K562 (cell line): ENCODE results near the gene NFRKB. TPM values are rescaled to one million over a fixed set of nuclear protein-coding genes. Genes with fewer than 3 reads are reported as not detected.

ENCODE experiments used
- ARID1B ChIP-seq: fragments of 450-650 bp; IDR thresholded peaks from 2 replicates; pipeline ENCODE4 v1.6.1; 2016; ENCODE audit warnings: antibody characterized with exemption, mild to moderate bottlenecking, inconsistent platforms
- BRCA1 ChIP-seq, 2 experiments: fragments of 450-650 bp in 1 of 2; sonication (generic) in 1 of 2; formaldehyde crosslinking in 1 of 2; IDR thresholded peaks; 2 replicates each; pipeline versions ENCODE4 v1.5.0 to v1.6.1; 2017 to 2020; ENCODE audit warnings: mild to moderate bottlenecking in 1 of 2, missing genetic modification reagents in 1 of 2
- ETV6 ChIP-seq, 3 experiments: fragments of 150-350 bp in 1 of 3; sonication (generic) in 1 of 3; formaldehyde crosslinking in 1 of 3; IDR thresholded peaks; 2 replicates each; pipeline versions ENCODE4 v1.6.1 to v1.8.0; 2014 to 2022; ENCODE audit warnings: borderline replicate concordance in 2 of 3, low read depth in 2 of 3, antibody characterized with exemption in 1 of 3, low read length in 1 of 3, mild to moderate bottlenecking in 1 of 3, missing genetic modification reagents in 1 of 3
- FOSL1 ChIP-seq: fragments of 200-800 bp; sonication (Bioruptor generic); conservative IDR thresholded peaks from 2 replicates; pipeline ENCODE4 v1.6.1; 2016; ENCODE audit warnings: missing genetic modification characterization, missing compliant biosample characterization
- FOXA1 ChIP-seq: fragments of 450-650 bp; IDR thresholded peaks from 2 replicates; pipeline ENCODE4 v1.6.1; 2016; ENCODE audit warnings: mild to moderate bottlenecking, borderline replicate concordance
- GTF2A2 ChIP-seq: IDR thresholded peaks from 2 replicates; pipeline ENCODE4 v1.6.1; 2016; ENCODE audit warnings: mild to moderate bottlenecking, missing genetic modification characterization, missing compliant biosample characterization
- NFYB ChIP-seq: IDR thresholded peaks from 2 replicates; pipeline ENCODE4 v1.6.1; 2011; ENCODE audit warnings: mild to moderate bottlenecking, moderate library complexity; ENCODE audit not compliant: insufficient read length; ENCODE audit errors: extremely low read depth
- OTX1 ChIP-seq: fragments of 450-650 bp; formaldehyde crosslinking; IDR thresholded peaks from 2 replicates; pipeline ENCODE4 v1.4.0; 2022; ENCODE audit warnings: mild to moderate bottlenecking
- PBX2 ChIP-seq, 2 experiments: IDR thresholded peaks in 1 of 2; conservative IDR thresholded peaks in 1 of 2; 2 replicates each; pipeline ENCODE4 v1.6.1; 2016; ENCODE audit warnings: low read depth in 2 of 2, mild to moderate bottlenecking in 1 of 2, missing compliant biosample characterization in 1 of 2, missing genetic modification characterization in 1 of 2, moderate library complexity in 1 of 2
- SAFB2 ChIP-seq: fragments of 200-400 bp; formaldehyde crosslinking; IDR thresholded peaks from 2 replicates; pipeline ENCODE4 v1.6.1; 2018; ENCODE audit warnings: borderline replicate concordance, low read length, low read depth, moderate library complexity; ENCODE audit not compliant: severe bottlenecking
- SRSF9 ChIP-seq: fragments of 200-400 bp; formaldehyde crosslinking; IDR thresholded peaks from 2 replicates; pipeline ENCODE4 v1.6.1; 2017; ENCODE audit warnings: low read depth, low read length, borderline replicate concordance
- TBP ChIP-seq: optimal IDR thresholded peaks from 2 replicates; pipeline ENCODE3; 2011; ENCODE audit warnings: low read depth, low read length, improper control_type of control experiment
- TEAD2 ChIP-seq: fragments of 450-650 bp; IDR thresholded peaks from 2 replicates; pipeline ENCODE4 v1.6.1; 2016; ENCODE audit warnings: missing genetic modification characterization, control low read depth, missing compliant biosample characterization
- TEAD4 ChIP-seq, 2 experiments: sonication (generic) in 1 of 2; formaldehyde crosslinking in 1 of 2; IDR thresholded peaks; 2 replicates each; pipeline versions ENCODE4 v1.6.1 to v1.8.0; 2012 to 2022; ENCODE audit warnings: borderline replicate concordance in 1 of 2, inconsistent platforms in 1 of 2, low read length in 1 of 2, mild to moderate bottlenecking in 1 of 2, missing genetic modification reagents in 1 of 2
- UBTF ChIP-seq, 2 experiments: IDR thresholded peaks; 2 replicates each; pipeline ENCODE4 v1.6.1; 2012; ENCODE audit warnings: improper control_type of control experiment in 2 of 2, low read depth in 2 of 2, low read length in 2 of 2, borderline replicate concordance in 1 of 2
- USF1 ChIP-seq: sonication (generic); formaldehyde crosslinking; IDR thresholded peaks from 2 replicates; pipeline ENCODE4 v1.9.0; 2022; ENCODE audit warnings: mild to moderate bottlenecking, missing genetic modification reagents
- YBX1 ChIP-seq: fragments of 450-650 bp; IDR thresholded peaks from 2 replicates; pipeline ENCODE4 v1.7.1; 2016; ENCODE audit warnings: mild to moderate bottlenecking
- ZC3H11A ChIP-seq: IDR thresholded peaks from 2 replicates; pipeline ENCODE4 v1.6.1; 2012; ENCODE audit warnings: low read depth, low read length, improper control_type of control experiment
- ZNF23 ChIP-seq: fragments of 250-450 bp; sonication (Bioruptor Pico); IDR thresholded peaks from 2 replicates; pipeline ENCODE4 v1.4.0; 2020; ENCODE audit warnings: mild to moderate bottlenecking
- ZNF778 ChIP-seq: fragments of 450-650 bp; formaldehyde crosslinking; IDR thresholded peaks from 2 replicates; pipeline ENCODE4 v1.4.0; 2020; ENCODE audit warnings: mild to moderate bottlenecking, moderate library complexity
- ZSCAN29 ChIP-seq: fragments of 450-650 bp; IDR thresholded peaks from 2 replicates; pipeline ENCODE4 v1.6.1; 2017
- polyA plus RNA-seq, 8 experiments: library from polyadenylated mRNA; depleted of rRNA in 4 of 8; stranded (reverse) in 5 of 8; unstranded in 3 of 8; fragments of >200 nt; fragmentation: Nextera tagmentation in 2 of 8; fragmentation: Illumina TruSeq in 1 of 8; extraction: Ambion mirVana in 2 of 8; extraction: Trizol in 1 of 8; gene quantifications; 2 replicates each; pipeline versions ENCODE4 v1.2.1 to v1.2.3, GENCODE V29; 2011 to 2014; ENCODE audit warnings: inconsistent platforms in 1 of 8, missing spikeins in 1 of 8
- total RNA-seq, 7 experiments: library from RNA; depleted of rRNA in 6 of 7; stranded (reverse); fragments of >200 nt in 6 of 7; fragmentation: Illumina TruSeq in 2 of 7; extraction: Trizol in 2 of 7; gene quantifications; 2 replicates each; pipeline versions ENCODE4 v1.2.1 to v1.2.3, GENCODE V29; 2011 to 2021; ENCODE audit warnings: low replicate concordance in 1 of 7

Gene NFRKB
- total and polyA plus RNA-seq, 9 of the 15 experiments (the other 6 are each of a cell fraction or from before 2014, with no cell fraction given) = 7.1 to 42.6 (median 23.9) TPM

GRCh38 chr11:129930296-129930695 is 34.9 kb upstream of the NFRKB start (continued):
- no peak for TF ChIP-seq YBX1
- TF ChIP-seq NFYB = no peak
- TF ChIP-seq ZSCAN29 = no peak
- TF ChIP-seq ARID1B = peak; percentile 61
- no peak for TF ChIP-seq FOXA1
- no peak for TF ChIP-seq SRSF9
- no peak for TF ChIP-seq ZNF778 (CRISPR knock-in tag)
- no peak for TF ChIP-seq UBTF (IDR thresholded peaks at IDR 0.05; ENCODE audit: borderline replicate concordance in 1 of 2, low read depth in 2 of 2, low read length in 2 of 2)
- TF ChIP-seq TEAD4 (IDR thresholded peaks at IDR 0.05; ENCODE audit: low read length) = peak; percentile 71
- TF ChIP-seq TEAD4 (CRISPR knock-in tag; IDR thresholded peaks at IDR 0.05; ENCODE audit: borderline replicate concordance) = no peak
- no peak for TF ChIP-seq OTX1 (CRISPR knock-in tag)
- TF ChIP-seq PBX2 (CRISPR knock-in tag; IDR thresholded peaks at IDR 0.05; ENCODE audit: low read depth) = no peak
- TF ChIP-seq PBX2 (tag; conservative IDR thresholded peaks at IDR 0.05; ENCODE audit: low read depth) = peak; percentile 34; the same call in 1 of the 2 replicates
- no peak for TF ChIP-seq ZC3H11A
- TF ChIP-seq USF1 (CRISPR knock-in tag) = no peak
- TF ChIP-seq ZNF23 = no peak
- TF ChIP-seq ETV6 (IDR thresholded peaks at IDR 0.05; ENCODE audit: borderline replicate concordance in 1 of 2, low read depth in 2 of 2, low read length in 1 of 2) = no peak
- no peak for TF ChIP-seq ETV6 (CRISPR knock-in tag; IDR thresholded peaks at IDR 0.05; ENCODE audit: borderline replicate concordance)
- TF ChIP-seq TEAD2 (tag) = no peak
- TF ChIP-seq SAFB2 = no peak
- TF ChIP-seq FOSL1 (tag) = peak; percentile 70
- no peak for TF ChIP-seq BRCA1 (IDR thresholded peaks at IDR 0.05)
- TF ChIP-seq BRCA1 (CRISPR knock-in tag; IDR thresholded peaks at IDR 0.05) = no peak
- no peak for TF ChIP-seq GTF2A2 (tag)
- TF ChIP-seq TBP = no peak
